ENCODE data around the gene TFG. TPM values are rescaled to one million over a fixed set of nuclear protein-coding genes. Genes with fewer than 3 reads are reported as not detected.

Gene TFG
- total and polyA plus RNA-seq, 2 experiments from 2014 or later: 87.6 to 88.5 TPM

- DNase-seq (ENCODE audit: low spot score) (no peak), ATAC-seq (no peak)
- peaks cover 16% of the 10 kb centered on the region for H3K4me1 ChIP-seq (ENCODE audit: insufficient read depth)
- no peak overlapping the region for H3K27ac ChIP-seq (ENCODE audit: low read depth)
- no peak for TF ChIP-seq ZNF114 (CRISPR knock-in tag; IDR thresholded peaks at IDR 0.05)
- no peak for TF ChIP-seq ZNF331 (CRISPR knock-in tag; IDR thresholded peaks at IDR 0.05; ENCODE audit: low read depth)
- H3K36me3 ChIP-seq (ENCODE audit: insufficient read depth): no peaks in the 10 kb centered on the region
- no peaks in the 10 kb centered on the region for H3K79me2 ChIP-seq (replicated peaks; ENCODE audit: insufficient read depth)
- H3K9me2 ChIP-seq (ENCODE audit: insufficient read depth): peaks cover 6% of the 10 kb centered on the region
- no peaks in the 10 kb centered on the region for H3K27me3 ChIP-seq (ENCODE audit: insufficient read depth)
- Mint-ChIP-seq H3K9me3 (no peaks in the 10 kb centered on the region), H3K27ac (no peak overlapping the region), H3K36me3 (ENCODE audit: low read depth) (no peaks in the 10 kb centered on the region), H3K4me1 (peaks cover 26% of the 10 kb centered on the region), H3K27me3 (ENCODE audit: insufficient read depth, low read depth, poor library complexity) (peaks cover 2% of the 10 kb centered on the region), H3K4me3 (no peak overlapping the region)
- no peak overlapping the region for H2AFZ ChIP-seq
- no peaks in the 10 kb centered on the region for H4K20me1 ChIP-seq (replicated peaks; ENCODE audit: insufficient read depth)
- no peak overlapping the region for H3K4me3 ChIP-seq
- no peaks in the 10 kb centered on the region for H3F3A ChIP-seq (replicated peaks; ENCODE audit: low read depth)
- H3K4me2 ChIP-seq: no peak overlapping the region
Observed at GRCh38 chr3:100766069-100766468, 56.8 kb downstream of the TFG start.

- no peak overlapping the region for H3K4me3 Mint-ChIP-seq
- Histone ChIP-seq H3K4me3 (no peak overlapping the region), H4K20me1 (replicated peaks; ENCODE audit: insufficient read depth) (no peaks in the 10 kb centered on the region), H2AFZ (peak overlapping the region; percentile 74), H3K27me3 (ENCODE audit: insufficient read depth) (no peaks in the 10 kb centered on the region), H3K79me2 (replicated peaks; ENCODE audit: insufficient read depth) (no peaks in the 10 kb centered on the region), H3F3A (replicated peaks; ENCODE audit: low read depth) (no peaks in the 10 kb centered on the region), H3K4me1 (ENCODE audit: insufficient read depth) (peaks cover 16% of the 10 kb centered on the region), H3K4me2 (peak overlapping the region; percentile 27; the same call in 1 of the 2 replicates), H3K9me2 (ENCODE audit: insufficient read depth) (peaks cover 6% of the 10 kb centered on the region), H3K27ac (ENCODE audit: low read depth) (no peak overlapping the region), H3K36me3 (ENCODE audit: insufficient read depth) (no peaks in the 10 kb centered on the region)
- H3K9me3 Mint-ChIP-seq: no peaks in the 10 kb centered on the region
- H3K27ac Mint-ChIP-seq: peak overlapping the region; percentile 84
- DNase-seq (ENCODE audit: low spot score) (peak; percentile 62), ATAC-seq (peak; percentile 97)
- peaks cover 2% of the 10 kb centered on the region for H3K27me3 Mint-ChIP-seq (ENCODE audit: insufficient read depth, low read depth, poor library complexity)
- peaks cover 21% of the 10 kb centered on the region for H3K4me1 Mint-ChIP-seq
- no peak for TF ChIP-seq ZNF114 (CRISPR knock-in tag; IDR thresholded peaks at IDR 0.05)
- TF ChIP-seq, protein P1, sequence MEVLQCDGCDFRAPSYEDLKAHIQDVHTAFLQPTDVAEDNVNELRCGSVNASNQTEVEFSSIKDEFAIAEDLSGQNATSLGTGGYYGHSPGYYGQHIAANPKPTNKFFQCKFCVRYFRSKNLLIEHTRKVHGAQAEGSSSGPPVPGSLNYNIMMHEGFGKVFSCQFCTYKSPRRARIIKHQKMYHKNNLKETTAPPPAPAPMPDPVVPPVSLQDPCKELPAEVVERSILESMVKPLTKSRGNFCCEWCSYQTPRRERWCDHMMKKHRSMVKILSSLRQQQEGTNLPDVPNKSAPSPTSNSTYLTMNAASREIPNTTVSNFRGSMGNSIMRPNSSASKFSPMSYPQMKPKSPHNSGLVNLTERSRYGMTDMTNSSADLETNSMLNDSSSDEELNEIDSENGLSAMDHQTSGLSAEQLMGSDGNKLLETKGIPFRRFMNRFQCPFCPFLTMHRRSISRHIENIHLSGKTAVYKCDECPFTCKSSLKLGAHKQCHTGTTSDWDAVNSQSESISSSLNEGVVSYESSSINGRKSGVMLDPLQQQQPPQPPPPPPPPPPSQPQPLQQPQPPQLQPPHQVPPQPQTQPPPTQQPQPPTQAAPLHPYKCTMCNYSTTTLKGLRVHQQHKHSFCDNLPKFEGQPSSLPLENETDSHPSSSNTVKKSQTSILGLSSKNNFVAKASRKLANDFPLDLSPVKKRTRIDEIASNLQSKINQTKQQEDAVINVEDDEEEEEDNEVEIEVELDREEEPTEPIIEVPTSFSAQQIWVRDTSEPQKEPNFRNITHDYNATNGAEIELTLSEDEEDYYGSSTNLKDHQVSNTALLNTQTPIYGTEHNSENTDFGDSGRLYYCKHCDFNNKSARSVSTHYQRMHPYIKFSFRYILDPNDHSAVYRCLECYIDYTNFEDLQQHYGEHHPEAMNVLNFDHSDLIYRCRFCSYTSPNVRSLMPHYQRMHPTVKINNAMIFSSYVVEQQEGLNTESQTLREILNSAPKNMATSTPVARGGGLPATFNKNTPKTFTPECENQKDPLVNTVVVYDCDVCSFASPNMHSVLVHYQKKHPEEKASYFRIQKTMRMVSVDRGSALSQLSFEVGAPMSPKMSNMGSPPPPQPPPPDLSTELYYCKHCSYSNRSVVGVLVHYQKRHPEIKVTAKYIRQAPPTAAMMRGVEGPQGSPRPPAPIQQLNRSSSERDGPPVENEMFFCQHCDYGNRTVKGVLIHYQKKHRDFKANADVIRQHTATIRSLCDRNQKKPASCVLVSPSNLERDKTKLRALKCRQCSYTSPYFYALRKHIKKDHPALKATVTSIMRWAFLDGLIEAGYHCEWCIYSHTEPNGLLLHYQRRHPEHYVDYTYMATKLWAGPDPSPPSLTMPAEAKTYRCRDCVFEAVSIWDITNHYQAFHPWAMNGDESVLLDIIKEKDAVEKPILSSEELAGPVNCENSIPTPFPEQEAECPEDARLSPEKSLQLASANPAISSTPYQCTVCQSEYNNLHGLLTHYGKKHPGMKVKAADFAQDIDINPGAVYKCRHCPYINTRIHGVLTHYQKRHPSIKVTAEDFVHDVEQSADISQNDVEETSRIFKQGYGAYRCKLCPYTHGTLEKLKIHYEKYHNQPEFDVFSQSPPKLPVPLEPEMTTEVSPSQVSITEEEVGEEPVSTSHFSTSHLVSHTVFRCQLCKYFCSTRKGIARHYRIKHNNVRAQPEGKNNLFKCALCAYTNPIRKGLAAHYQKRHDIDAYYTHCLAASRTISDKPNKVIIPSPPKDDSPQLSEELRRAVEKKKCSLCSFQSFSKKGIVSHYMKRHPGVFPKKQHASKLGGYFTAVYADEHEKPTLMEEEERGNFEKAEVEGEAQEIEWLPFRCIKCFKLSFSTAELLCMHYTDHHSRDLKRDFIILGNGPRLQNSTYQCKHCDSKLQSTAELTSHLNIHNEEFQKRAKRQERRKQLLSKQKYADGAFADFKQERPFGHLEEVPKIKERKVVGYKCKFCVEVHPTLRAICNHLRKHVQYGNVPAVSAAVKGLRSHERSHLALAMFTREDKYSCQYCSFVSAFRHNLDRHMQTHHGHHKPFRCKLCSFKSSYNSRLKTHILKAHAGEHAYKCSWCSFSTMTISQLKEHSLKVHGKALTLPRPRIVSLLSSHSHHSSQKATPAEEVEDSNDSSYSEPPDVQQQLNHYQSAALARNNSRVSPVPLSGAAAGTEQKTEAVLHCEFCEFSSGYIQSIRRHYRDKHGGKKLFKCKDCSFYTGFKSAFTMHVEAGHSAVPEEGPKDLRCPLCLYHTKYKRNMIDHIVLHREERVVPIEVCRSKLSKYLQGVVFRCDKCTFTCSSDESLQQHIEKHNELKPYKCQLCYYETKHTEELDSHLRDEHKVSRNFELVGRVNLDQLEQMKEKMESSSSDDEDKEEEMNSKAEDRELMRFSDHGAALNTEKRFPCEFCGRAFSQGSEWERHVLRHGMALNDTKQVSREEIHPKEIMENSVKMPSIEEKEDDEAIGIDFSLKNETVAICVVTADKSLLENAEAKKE (CRISPR knock-in tag; IDR thresholded peaks at IDR 0.05): peak; percentile 85
- no peaks in the 10 kb centered on the region for H3K36me3 Mint-ChIP-seq (ENCODE audit: low read depth)
Observed at GRCh38 chr3:100769693-100770092, 60.4 kb downstream of the TFG start.
